Kidney epithelial cell (primary cell): ENCODE measurements around the gene TEX26. TPM values are rescaled to one million over a fixed set of nuclear protein-coding genes. Genes with fewer than 3 reads are reported as not detected.

ENCODE experiments used
- DNase-seq: peaks from one replicate; pipeline ENCODE4 v3.0.0-alpha.2; 2010; ENCODE audit warnings: low read depth
- H3K27me3 ChIP-seq: 2 replicates; pipeline ENCODE4 v1.6.0; 2011; ENCODE audit warnings: low read length; ENCODE audit not compliant: control insufficient read depth, insufficient read depth
- H3K36me3 ChIP-seq: 2 replicates; pipeline ENCODE4 v1.5.1; 2011; ENCODE audit warnings: low read length; ENCODE audit not compliant: control insufficient read depth, insufficient read depth
- H3K4me3 ChIP-seq: 2 replicates; pipeline ENCODE4 v1.5.1; 2011; ENCODE audit warnings: low read depth, mild to moderate bottlenecking, control low read depth, low read length
- CTCF ChIP-seq: IDR thresholded peaks from 2 replicates; pipeline ENCODE4 v1.5.1; 2011; ENCODE audit warnings: mild to moderate bottlenecking, moderate library complexity, low read length, control low read depth, inconsistent platforms; ENCODE audit not compliant: insufficient read depth, poor library complexity, severe bottlenecking
- total RNA-seq: library from RNA; depleted of rRNA; stranded (reverse); fragments of >200 nt; gene quantifications from 2 replicates; pipeline ENCODE4 v1.2.3, GENCODE V29; 2015

Gene TEX26
- total RNA-seq, 1 donor from 2014 or later, result not detected

GRCh38 chr13:30982506-30982905, 50.0 kb downstream of the TEX26 start:
- H3K36me3 ChIP-seq, result no peaks in the 10 kb centered on the region
- no peaks in the 10 kb centered on the region for H3K27me3 ChIP-seq
- TF ChIP-seq CTCF, result no peak
- no peak for DNase-seq
- H3K4me3 ChIP-seq, result no peak overlapping the region

GRCh38 chr13:30982906-30983305, 50.5 kb downstream of the TEX26 start:
- Histone ChIP-seq H3K36me3 (no peaks in the 10 kb centered on the region), H3K4me3 (no peak overlapping the region), H3K27me3 (no peaks in the 10 kb centered on the region)
- no peak for TF ChIP-seq CTCF
- DNase-seq, result no peak

GRCh38 chr13:30983431-30983830, 51.0 kb downstream of the TEX26 start:
- H3K4me3 ChIP-seq, result no peak overlapping the region
- no peaks in the 10 kb centered on the region for H3K27me3 ChIP-seq
- no peak for TF ChIP-seq CTCF
- no peak for DNase-seq
- H3K36me3 ChIP-seq, result no peaks in the 10 kb centered on the region

GRCh38 chr13:30984620-30985019, 52.2 kb downstream of the TEX26 start:
- DNase-seq, result no peak
- H3K36me3 ChIP-seq, result no peaks in the 10 kb centered on the region
- H3K4me3 ChIP-seq, result no peak overlapping the region
- no peaks in the 10 kb centered on the region for H3K27me3 ChIP-seq
- no peak for TF ChIP-seq CTCF

- Histone ChIP-seq H3K36me3 (no peaks in the 10 kb centered on the region), H3K4me3 (no peak overlapping the region), H3K27me3 (no peaks in the 10 kb centered on the region)
- TF ChIP-seq CTCF, result no peak
- no peak for DNase-seq
Observed at GRCh38 chr13:30985637-30986205, 53.3 kb downstream of the TEX26 start.

- Histone ChIP-seq H3K4me3 (no peak overlapping the region), H3K36me3 (no peaks in the 10 kb centered on the region), H3K27me3 (no peaks in the 10 kb centered on the region)
- no peak for DNase-seq
- no peak for TF ChIP-seq CTCF
Observed at GRCh38 chr13:30991184-30991583, 58.7 kb downstream of the TEX26 start.
